ENCODE measurements around the gene SETD5. TPM values are rescaled to one million over a fixed set of nuclear protein-coding genes. Genes with fewer than 3 reads are reported as not detected.

Gene SETD5
- total and polyA plus RNA-seq, 2 donors (not counting 1 experiment from before 2014, with no cell fraction given), result 64.2 to 201 TPM

DNA sequence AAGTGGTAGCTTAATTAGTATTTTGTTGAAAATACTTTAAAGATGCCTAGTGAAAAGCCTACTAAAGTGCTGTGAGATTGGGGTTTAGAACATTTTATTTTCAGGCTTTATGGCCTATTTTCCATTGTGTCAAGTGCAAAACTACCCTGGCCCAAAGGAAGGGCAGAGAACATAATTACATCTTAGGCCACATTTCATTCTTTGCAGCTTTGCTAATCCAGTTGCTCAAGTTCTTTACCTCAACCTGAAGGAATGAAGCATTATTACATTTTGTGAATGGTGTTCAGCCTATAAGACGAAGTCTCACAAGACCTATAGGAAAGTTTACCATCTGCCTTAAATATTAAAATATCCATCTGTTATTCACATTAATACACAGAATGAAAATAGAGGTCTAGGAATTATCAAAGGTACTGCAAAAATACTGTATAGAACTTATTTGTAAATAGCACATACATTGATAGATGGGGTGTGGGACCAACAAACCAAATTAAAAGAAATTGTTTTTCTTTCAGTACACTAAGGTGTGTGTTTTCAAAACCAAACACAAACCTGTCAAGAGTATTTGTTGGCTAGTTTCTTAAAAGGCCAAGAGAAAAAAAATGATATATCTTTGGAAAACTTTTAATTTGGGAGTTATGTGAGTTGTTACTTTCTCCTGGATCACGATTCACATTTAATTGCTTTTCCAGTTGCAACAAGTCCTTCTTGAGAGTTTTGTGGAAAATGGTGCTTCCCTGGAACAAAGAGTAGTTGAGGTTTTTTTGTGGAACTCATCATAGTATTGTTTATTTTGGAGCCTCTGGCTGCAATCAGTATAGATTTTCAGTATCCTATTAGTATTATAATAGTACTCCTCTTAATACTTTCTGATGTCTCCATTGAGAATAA is 12.0 kb upstream of the SETD5 start:
- DNase-seq (no peak), ATAC-seq (ENCODE audit: low read depth) (no peak)
- Histone ChIP-seq H4K20me1 (ENCODE audit: control insufficient read depth, insufficient read depth, low read length, poor library complexity, severe bottlenecking) (peaks cover 3% of the 10 kb centered on the region), H3K4me3 (ENCODE audit: control extremely low read depth in 1 of 5, extremely low read depth in 1 of 5, insufficient read depth in 1 of 5, low read depth in 2 of 5, low read length in 4 of 5) (no peak overlapping the region), H3K9ac (ENCODE audit: low read length) (no peak overlapping the region), H3K4me1 (ENCODE audit: control insufficient read depth in 2 of 2, insufficient read depth in 2 of 2, low read length in 2 of 2) (no peaks in the 10 kb centered on the region), H3K79me2 (ENCODE audit: control insufficient read depth, insufficient read depth, low read length) (peaks cover 48% of the 10 kb centered on the region), H3K27ac (ENCODE audit: low read length in 2 of 2) (peak overlapping the region in 1 of 2 donors; percentile 65), H3K27me3 (replicated peaks in 1 of 4; ENCODE audit: control extremely low read depth in 1 of 4, control insufficient read depth in 3 of 4, insufficient read depth in 4 of 4, low read length in 3 of 4) (no peaks in the 10 kb centered on the region), H3K4me2 (replicated peaks; ENCODE audit: low read depth, low read length, poor library complexity, severe bottlenecking) (no peak overlapping the region), H3K9me3 (ENCODE audit: control extremely low read depth in 1 of 3, control insufficient read depth in 2 of 3, insufficient read depth in 1 of 3, low read length in 2 of 3) (no peaks in the 10 kb centered on the region), H2AFZ (ENCODE audit: insufficient read depth, low read depth, low read length, poor library complexity, severe bottlenecking) (no peak overlapping the region), H3K36me3 (replicated peaks in 1 of 2; ENCODE audit: control extremely low read depth in 1 of 2, control insufficient read depth in 1 of 2, extremely low read depth in 1 of 2, insufficient read depth in 2 of 2, low read length in 1 of 2) (peaks cover 25 to 71% of the 10 kb centered on the region in 2 experiments)
- POLR2A ChIA-PET, result interaction anchor here (2.1 kb wide), 1 partner anchor 11 kb away, joined by 9 read pairs; no protein-coding TSS in a partner anchor
- Mint-ChIP-seq H3K27me3 (no peaks in the 10 kb centered on the region), H3K4me3 (no peak overlapping the region), H3K27ac (no peak overlapping the region), H3K4me1 (peaks cover 9% of the 10 kb centered on the region), H3K9me3 (ENCODE audit: insufficient read depth) (no peaks in the 10 kb centered on the region)
- TF ChIP-seq, protein P1, sequence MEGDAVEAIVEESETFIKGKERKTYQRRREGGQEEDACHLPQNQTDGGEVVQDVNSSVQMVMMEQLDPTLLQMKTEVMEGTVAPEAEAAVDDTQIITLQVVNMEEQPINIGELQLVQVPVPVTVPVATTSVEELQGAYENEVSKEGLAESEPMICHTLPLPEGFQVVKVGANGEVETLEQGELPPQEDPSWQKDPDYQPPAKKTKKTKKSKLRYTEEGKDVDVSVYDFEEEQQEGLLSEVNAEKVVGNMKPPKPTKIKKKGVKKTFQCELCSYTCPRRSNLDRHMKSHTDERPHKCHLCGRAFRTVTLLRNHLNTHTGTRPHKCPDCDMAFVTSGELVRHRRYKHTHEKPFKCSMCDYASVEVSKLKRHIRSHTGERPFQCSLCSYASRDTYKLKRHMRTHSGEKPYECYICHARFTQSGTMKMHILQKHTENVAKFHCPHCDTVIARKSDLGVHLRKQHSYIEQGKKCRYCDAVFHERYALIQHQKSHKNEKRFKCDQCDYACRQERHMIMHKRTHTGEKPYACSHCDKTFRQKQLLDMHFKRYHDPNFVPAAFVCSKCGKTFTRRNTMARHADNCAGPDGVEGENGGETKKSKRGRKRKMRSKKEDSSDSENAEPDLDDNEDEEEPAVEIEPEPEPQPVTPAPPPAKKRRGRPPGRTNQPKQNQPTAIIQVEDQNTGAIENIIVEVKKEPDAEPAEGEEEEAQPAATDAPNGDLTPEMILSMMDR (IDR thresholded peaks at IDR 0.05), result no peak
- TF ChIP-seq EZH2 (IDR thresholded peaks at IDR 0.05; ENCODE audit: borderline replicate concordance, insufficient read depth, low read depth, low read length, poor library complexity, severe bottlenecking), result no peak
- intact Hi-C loops (cut with micrococcal nuclease), result loop anchor here (5.0 kb wide), 1 partner anchor 37 kb away; no protein-coding TSS in a partner anchor
- 100% methylated on average over 1 of the region's 2 CpGs for WGBS (ENCODE audit: insufficient coverage)
- CTCF ChIA-PET, result interaction anchor here (0.7 kb wide), 1 partner anchor 35 kb away, joined by 3 read pairs; no protein-coding TSS in a partner anchor

DNA sequence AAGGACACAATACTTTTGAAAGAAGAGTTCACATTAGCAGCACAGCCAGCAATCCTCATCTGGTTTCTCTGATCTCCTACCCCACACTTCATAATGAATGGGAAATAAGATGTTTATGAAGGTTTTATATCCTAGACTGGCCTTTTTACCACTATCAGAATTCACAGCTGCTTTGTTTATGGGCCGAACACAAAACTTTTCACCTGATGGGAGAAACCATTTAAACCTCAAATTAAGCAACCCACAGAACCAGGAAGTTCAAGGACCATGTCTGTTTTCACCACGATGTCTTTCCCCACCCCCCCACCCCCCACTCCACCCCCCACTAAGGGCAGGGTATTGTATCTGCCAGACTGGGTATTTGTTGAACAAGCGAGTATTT is 11.3 kb upstream of the SETD5 start:
- Histone ChIP-seq H3K4me3 (ENCODE audit: control extremely low read depth in 1 of 5, extremely low read depth in 1 of 5, insufficient read depth in 1 of 5, low read depth in 2 of 5, low read length in 4 of 5) (no peak overlapping the region), H3K27me3 (replicated peaks in 1 of 4; ENCODE audit: control extremely low read depth in 1 of 4, control insufficient read depth in 3 of 4, insufficient read depth in 4 of 4, low read length in 3 of 4) (no peaks in the 10 kb centered on the region), H3K4me2 (replicated peaks; ENCODE audit: low read depth, low read length, poor library complexity, severe bottlenecking) (no peak overlapping the region), H3K79me2 (ENCODE audit: control insufficient read depth, insufficient read depth, low read length) (peaks cover 51% of the 10 kb centered on the region), H4K20me1 (ENCODE audit: control insufficient read depth, insufficient read depth, low read length, poor library complexity, severe bottlenecking) (peaks cover 10% of the 10 kb centered on the region), H3K9ac (ENCODE audit: low read length) (no peak overlapping the region), H3K27ac (ENCODE audit: low read length in 2 of 2) (peak overlapping the region in 1 of 2 donors; percentile 65), H2AFZ (ENCODE audit: insufficient read depth, low read depth, low read length, poor library complexity, severe bottlenecking) (no peak overlapping the region), H3K36me3 (replicated peaks in 1 of 2; ENCODE audit: control extremely low read depth in 1 of 2, control insufficient read depth in 1 of 2, extremely low read depth in 1 of 2, insufficient read depth in 2 of 2, low read length in 1 of 2) (peaks cover 30 to 71% of the 10 kb centered on the region in 2 experiments), H3K9me3 (ENCODE audit: control extremely low read depth in 1 of 3, control insufficient read depth in 2 of 3, insufficient read depth in 1 of 3, low read length in 2 of 3) (no peaks in the 10 kb centered on the region), H3K4me1 (ENCODE audit: control insufficient read depth in 2 of 2, insufficient read depth in 2 of 2, low read length in 2 of 2) (no peaks in the 10 kb centered on the region)
- no peak overlapping the region for H3K4me3 Mint-ChIP-seq
- DNase-seq (no peak), ATAC-seq (ENCODE audit: low read depth) (no peak)
- H3K27me3 Mint-ChIP-seq, result no peaks in the 10 kb centered on the region
- no peak for TF ChIP-seq EZH2 (IDR thresholded peaks at IDR 0.05; ENCODE audit: borderline replicate concordance, insufficient read depth, low read depth, low read length, poor library complexity, severe bottlenecking)
- TF ChIP-seq, protein P1 (IDR thresholded peaks at IDR 0.05), result no peak
- H3K4me1 Mint-ChIP-seq, result peaks cover 10% of the 10 kb centered on the region
- ChIA-PET CTCF (interaction anchor here (0.7 kb wide), 1 partner anchor 36 kb away, joined by 3 read pairs; no protein-coding TSS in a partner anchor), POLR2A (interaction anchor here (0.6 kb wide), 1 partner anchor 9 kb away, joined by 3 read pairs; no protein-coding TSS in a partner anchor)
- H3K27ac Mint-ChIP-seq, result peak overlapping the region; percentile 26
- WGBS (ENCODE audit: insufficient coverage), result no CpG with 5 or more reads among the region's 3 CpGs
- no peaks in the 10 kb centered on the region for H3K9me3 Mint-ChIP-seq (ENCODE audit: insufficient read depth)
- intact Hi-C loops (cut with micrococcal nuclease), result loop anchor here (5.0 kb wide), 1 partner anchor 36 kb away; no protein-coding TSS in a partner anchor

Data from B cell (primary cell).